ENCODE data around the gene ARHGAP18. TPM values are rescaled to one million over a fixed set of nuclear protein-coding genes. Genes with fewer than 3 reads are reported as not detected.
A peak's percentile ranks its signal among the peaks of the same experiment; 100 is the strongest.

Gene ARHGAP18
- total RNA-seq, 1 donor from 2014 or later, result 16.3 TPM

DNA sequence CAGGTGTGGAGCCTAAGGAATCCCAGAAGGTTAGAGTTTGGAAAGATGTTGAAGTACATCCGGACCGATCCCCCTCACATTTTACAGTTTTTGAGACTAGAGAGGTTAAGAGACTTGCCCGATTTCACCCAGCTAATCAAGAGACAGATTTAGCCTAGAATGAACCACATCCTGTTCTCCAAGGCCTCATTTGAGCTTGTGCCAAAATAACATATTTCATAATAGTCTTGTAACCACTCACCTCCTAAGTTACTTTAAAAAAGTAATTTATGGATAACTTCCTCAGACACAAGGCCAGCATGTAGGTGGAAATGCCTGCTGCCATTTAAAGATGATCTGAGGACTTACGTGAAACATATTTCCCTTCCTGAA is 39.8 kb upstream of the ARHGAP18 start:
- no peak for DNase-seq (ENCODE audit: low read depth)
- H3K4me3 ChIP-seq (ENCODE audit: low read depth, low read length), result no peak overlapping the region
- H3K36me3 ChIP-seq (ENCODE audit: control insufficient read depth, insufficient read depth, low read length), result no peaks in the 10 kb centered on the region
- no peaks in the 10 kb centered on the region for H3K27me3 ChIP-seq (ENCODE audit: control insufficient read depth, insufficient read depth, low read length)
- TF ChIP-seq, protein P1, sequence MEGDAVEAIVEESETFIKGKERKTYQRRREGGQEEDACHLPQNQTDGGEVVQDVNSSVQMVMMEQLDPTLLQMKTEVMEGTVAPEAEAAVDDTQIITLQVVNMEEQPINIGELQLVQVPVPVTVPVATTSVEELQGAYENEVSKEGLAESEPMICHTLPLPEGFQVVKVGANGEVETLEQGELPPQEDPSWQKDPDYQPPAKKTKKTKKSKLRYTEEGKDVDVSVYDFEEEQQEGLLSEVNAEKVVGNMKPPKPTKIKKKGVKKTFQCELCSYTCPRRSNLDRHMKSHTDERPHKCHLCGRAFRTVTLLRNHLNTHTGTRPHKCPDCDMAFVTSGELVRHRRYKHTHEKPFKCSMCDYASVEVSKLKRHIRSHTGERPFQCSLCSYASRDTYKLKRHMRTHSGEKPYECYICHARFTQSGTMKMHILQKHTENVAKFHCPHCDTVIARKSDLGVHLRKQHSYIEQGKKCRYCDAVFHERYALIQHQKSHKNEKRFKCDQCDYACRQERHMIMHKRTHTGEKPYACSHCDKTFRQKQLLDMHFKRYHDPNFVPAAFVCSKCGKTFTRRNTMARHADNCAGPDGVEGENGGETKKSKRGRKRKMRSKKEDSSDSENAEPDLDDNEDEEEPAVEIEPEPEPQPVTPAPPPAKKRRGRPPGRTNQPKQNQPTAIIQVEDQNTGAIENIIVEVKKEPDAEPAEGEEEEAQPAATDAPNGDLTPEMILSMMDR (IDR thresholded peaks at IDR 0.05; ENCODE audit: insufficient read depth, low read length, poor library complexity, severe bottlenecking), result no peak

DNA sequence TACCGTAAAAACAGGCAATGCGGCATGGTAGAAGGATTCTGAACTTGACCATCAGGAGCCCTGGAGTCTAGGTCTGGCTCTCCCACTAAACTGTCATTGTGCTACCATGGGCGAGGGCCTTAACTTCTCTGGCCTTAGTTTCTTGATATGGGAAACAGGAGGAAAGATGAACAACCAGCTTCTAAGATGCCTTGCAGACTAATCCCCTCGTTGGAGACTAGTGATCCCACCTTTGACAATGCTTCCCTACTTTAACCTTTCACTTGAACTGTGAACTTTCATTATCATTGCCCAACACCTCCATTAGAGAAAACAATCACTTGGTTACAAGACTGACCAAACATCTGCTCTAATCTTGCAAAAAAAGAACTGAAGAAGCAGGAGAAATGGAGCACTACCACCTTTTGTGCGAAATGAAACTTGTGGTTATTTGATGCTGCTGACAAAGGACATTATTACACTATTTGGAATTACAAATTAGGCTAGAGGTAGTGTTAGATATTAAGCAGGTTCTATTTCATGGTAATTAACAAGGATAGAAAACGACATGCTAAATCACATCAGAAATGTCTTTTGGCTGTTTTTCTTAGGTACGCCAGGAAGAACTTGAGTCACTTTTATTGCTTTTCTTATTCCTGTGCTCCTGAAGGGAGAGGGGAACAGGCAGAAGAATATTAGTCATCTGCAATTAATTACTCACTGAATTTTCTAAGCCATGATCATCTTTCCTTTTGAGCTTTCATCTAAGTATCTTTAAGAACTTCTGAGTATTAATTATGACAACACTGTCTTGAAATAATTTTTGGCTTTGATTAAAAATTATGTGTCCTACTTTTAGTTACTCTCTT is 39.1 kb upstream of the ARHGAP18 start:
- DNase-seq (ENCODE audit: low read depth), result peak; percentile 54
- Histone ChIP-seq H3K27me3 (ENCODE audit: control insufficient read depth, insufficient read depth, low read length) (no peaks in the 10 kb centered on the region), H3K4me3 (ENCODE audit: low read depth, low read length) (no peak overlapping the region), H3K36me3 (ENCODE audit: control insufficient read depth, insufficient read depth, low read length) (no peaks in the 10 kb centered on the region)
- TF ChIP-seq, protein P1 (IDR thresholded peaks at IDR 0.05; ENCODE audit: insufficient read depth, low read length, poor library complexity, severe bottlenecking), result no peak

DNA sequence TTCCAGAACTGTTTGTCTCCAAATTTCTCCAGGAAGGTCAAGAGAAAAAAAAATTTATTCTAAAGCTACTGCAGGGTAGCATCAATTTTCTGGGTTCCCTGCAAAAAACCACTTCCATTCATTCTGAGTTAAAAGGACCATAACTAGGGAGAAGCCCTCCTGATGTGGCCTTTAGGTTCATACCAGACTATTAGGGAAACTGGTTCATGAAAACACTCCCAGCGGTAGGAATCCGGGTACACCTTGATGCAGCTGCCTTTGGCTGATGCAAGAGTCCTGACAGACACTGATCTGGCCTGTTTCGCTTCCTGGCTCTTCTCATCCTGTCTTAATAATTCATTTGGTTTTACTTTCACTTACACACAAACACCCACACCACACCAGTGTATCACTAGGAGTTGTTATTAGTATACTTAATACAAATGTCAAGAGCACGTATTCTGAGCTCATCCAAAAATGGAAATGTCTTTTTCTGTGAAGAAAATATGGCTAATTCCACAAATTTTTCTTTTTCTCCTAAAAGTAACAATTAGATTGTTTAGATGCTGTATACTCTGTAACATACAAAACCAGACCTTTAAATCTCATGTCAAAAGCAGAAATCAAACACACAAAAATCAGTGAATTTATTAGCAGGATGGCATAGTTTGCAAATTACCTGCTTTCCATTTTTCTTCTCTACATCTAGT is 38.4 kb upstream of the ARHGAP18 start:
- TF ChIP-seq, protein P1 (IDR thresholded peaks at IDR 0.05; ENCODE audit: insufficient read depth, low read length, poor library complexity, severe bottlenecking), result no peak
- no peaks in the 10 kb centered on the region for H3K36me3 ChIP-seq (ENCODE audit: control insufficient read depth, insufficient read depth, low read length)
- H3K4me3 ChIP-seq (ENCODE audit: low read depth, low read length), result no peak overlapping the region
- H3K27me3 ChIP-seq (ENCODE audit: control insufficient read depth, insufficient read depth, low read length), result no peaks in the 10 kb centered on the region
- peak; percentile 39 for DNase-seq (ENCODE audit: low read depth)

DNA sequence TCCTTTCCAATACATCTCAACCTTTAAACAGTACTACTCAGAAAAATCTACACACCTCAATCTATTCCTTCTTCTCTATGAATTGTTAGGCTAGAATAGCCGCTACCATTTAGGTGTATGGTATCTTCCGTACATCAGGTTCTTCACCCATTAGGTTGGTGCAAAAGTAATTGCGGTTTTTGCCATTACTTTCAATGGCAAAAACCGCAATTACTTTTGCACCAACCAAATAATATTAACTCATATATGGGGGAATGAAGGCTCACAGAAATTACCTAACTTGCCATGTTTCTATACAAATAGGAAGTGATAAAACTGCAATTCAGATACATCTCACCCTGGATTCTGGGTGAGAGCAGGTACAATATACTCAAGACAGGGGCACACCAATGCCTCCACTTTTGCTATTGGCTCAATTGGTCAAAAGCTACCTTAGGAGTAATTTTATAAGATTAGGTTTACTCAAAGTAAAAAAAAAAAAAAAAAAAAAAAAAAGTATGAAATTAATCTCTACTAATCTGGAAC is 37.7 kb upstream of the ARHGAP18 start:
- H3K36me3 ChIP-seq (ENCODE audit: control insufficient read depth, insufficient read depth, low read length), result no peaks in the 10 kb centered on the region
- H3K27me3 ChIP-seq (ENCODE audit: control insufficient read depth, insufficient read depth, low read length), result no peaks in the 10 kb centered on the region
- DNase-seq (ENCODE audit: low read depth), result no peak
- TF ChIP-seq, protein P1 (IDR thresholded peaks at IDR 0.05; ENCODE audit: insufficient read depth, low read length, poor library complexity, severe bottlenecking), result no peak
- H3K4me3 ChIP-seq (ENCODE audit: low read depth, low read length), result no peak overlapping the region

DNA sequence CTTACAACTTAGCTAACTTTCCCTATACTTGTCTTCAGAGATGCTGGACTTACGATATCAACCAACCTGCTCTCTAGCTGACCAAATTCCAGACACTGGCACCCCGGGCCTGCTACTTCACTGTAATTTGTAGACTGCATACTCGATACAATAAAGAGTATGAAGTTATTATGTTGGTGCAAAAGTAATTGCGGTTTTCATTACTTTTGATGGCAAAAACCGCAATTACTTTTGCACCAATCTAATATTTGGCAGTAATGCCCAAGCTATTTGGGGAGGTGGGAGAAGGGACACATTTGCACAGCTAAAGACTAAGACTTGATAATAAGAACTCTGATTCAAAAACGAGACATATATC is 34.9 kb upstream of the ARHGAP18 start:
- TF ChIP-seq, protein P1 (IDR thresholded peaks at IDR 0.05; ENCODE audit: insufficient read depth, low read length, poor library complexity, severe bottlenecking), result no peak
- Histone ChIP-seq H3K4me3 (ENCODE audit: low read depth, low read length) (no peak overlapping the region), H3K27me3 (ENCODE audit: control insufficient read depth, insufficient read depth, low read length) (no peaks in the 10 kb centered on the region), H3K36me3 (ENCODE audit: control insufficient read depth, insufficient read depth, low read length) (no peaks in the 10 kb centered on the region)
- DNase-seq (ENCODE audit: low read depth), result no peak

Data from kidney epithelial cell (primary cell).